ENCODE results near the gene POLR1A. TPM values are rescaled to one million over a fixed set of nuclear protein-coding genes. Genes with fewer than 3 reads are reported as not detected.

The POLR1A gene
- total RNA-seq, 2 experiments from 2014 or later = 13.1 to 13.4 TPM

DNA sequence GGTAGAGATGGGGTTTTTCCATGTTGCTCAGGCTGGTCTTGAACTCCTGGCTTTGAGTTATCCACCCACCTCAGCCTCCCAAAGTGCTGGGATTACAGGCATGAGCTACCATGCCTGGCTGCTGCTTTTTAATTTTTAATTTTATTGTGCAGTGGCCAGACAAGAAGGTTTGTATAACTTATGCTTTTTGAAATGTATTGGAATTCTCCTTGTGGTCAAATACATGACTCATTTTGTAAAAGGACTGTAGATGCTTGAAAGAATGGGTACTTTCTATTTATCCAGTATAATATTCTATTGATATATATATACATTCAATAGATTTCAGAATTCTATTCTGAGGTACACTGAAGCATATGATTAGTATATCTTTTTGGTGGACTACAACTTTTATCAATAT, 134.3 kb downstream of the POLR1A start:
- no peak for DNase-seq
- ATAC-seq (ENCODE audit: poor library complexity) = no peak
- no peaks in the 10 kb centered on the region for H3K9me3 Mint-ChIP-seq
- H3K4me3 Mint-ChIP-seq = no peak overlapping the region
- Histone ChIP-seq H3K27me3 (ENCODE audit: control insufficient read depth in 1 of 2, insufficient read depth in 2 of 2, low read length in 2 of 2) (no peaks in the 10 kb centered on the region), H3K4me3 (ENCODE audit: low read length) (no peak overlapping the region), H3K4me1 (ENCODE audit: insufficient read depth, low read length) (no peaks in the 10 kb centered on the region), H3K27ac (ENCODE audit: low read depth in 1 of 2, low read length in 2 of 2) (no peak overlapping the region), H3K9me3 (ENCODE audit: control insufficient read depth in 1 of 2, insufficient read depth in 1 of 2, low read length in 2 of 2) (no peaks in the 10 kb centered on the region), H3K36me3 (ENCODE audit: insufficient read depth, low read length) (no peaks in the 10 kb centered on the region)
- TF ChIP-seq, protein P1, sequence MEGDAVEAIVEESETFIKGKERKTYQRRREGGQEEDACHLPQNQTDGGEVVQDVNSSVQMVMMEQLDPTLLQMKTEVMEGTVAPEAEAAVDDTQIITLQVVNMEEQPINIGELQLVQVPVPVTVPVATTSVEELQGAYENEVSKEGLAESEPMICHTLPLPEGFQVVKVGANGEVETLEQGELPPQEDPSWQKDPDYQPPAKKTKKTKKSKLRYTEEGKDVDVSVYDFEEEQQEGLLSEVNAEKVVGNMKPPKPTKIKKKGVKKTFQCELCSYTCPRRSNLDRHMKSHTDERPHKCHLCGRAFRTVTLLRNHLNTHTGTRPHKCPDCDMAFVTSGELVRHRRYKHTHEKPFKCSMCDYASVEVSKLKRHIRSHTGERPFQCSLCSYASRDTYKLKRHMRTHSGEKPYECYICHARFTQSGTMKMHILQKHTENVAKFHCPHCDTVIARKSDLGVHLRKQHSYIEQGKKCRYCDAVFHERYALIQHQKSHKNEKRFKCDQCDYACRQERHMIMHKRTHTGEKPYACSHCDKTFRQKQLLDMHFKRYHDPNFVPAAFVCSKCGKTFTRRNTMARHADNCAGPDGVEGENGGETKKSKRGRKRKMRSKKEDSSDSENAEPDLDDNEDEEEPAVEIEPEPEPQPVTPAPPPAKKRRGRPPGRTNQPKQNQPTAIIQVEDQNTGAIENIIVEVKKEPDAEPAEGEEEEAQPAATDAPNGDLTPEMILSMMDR (IDR thresholded peaks at IDR 0.05) = no peak
- no peaks in the 10 kb centered on the region for H3K36me3 Mint-ChIP-seq (ENCODE audit: low read depth)
- intact Hi-C loops (cut with DNase I, micrococcal nuclease) = no loop called here
- no peak overlapping the region for H3K27ac Mint-ChIP-seq
- no peaks in the 10 kb centered on the region for H3K4me1 Mint-ChIP-seq (ENCODE audit: low read depth)
- no peaks in the 10 kb centered on the region for H3K27me3 Mint-ChIP-seq
- POLR2A ChIA-PET = no interaction called here
- CTCF ChIA-PET = interaction anchor here (1.1 kb wide), 1 partner anchor 31 kb away, joined by 3 read pairs; no protein-coding TSS in a partner anchor

Other genes with a start within 250 kb of the POLR1A start
- 10 to 100 TPM; 76.7 to 77.8 TPM for gene ST3GAL5, start 216.9 kb downstream of the POLR1A start, total RNA-seq
- 100 to 1,000 TPM; 154 to 161 TPM for gene PTCD3, start 349 bp upstream of the POLR1A start, total RNA-seq
- 10 to 100 TPM; 39.5 to 40.8 TPM for gene IMMT, start 89.6 kb upstream of the POLR1A start, total RNA-seq
- gene MRPL35, start 93.6 kb upstream of the POLR1A start, total RNA-seq = 1 to 10 TPM; 5.4 to 6.1 TPM
- not detected for gene REEP1, start 231.7 kb upstream of the POLR1A start, total RNA-seq

Measured in CD4-positive, alpha-beta T cell (primary cell).